RWPE1 (cell line): Measurements from ENCODE around the gene PDE7B.

Source experiments
- CTCF ChIA-PET: fragments of 350-600 bp; sonication (Branson Sonifier 250); formaldehyde crosslinking; extraction: SDS; loops from one replicate; lab custom pipeline; 2021; lab: Yijun Ruan, JAX
- POLR2A ChIA-PET: fragments of 400-600 bp; formaldehyde crosslinking; extraction: SDS; loops from one replicate; lab custom pipeline; 2020; ENCODE audit warnings: antibody characterized with exemption; ENCODE audit not compliant: low non-redundant PET; lab: Yijun Ruan, JAX
- DNase-seq: peaks from one replicate; pipeline ENCODE4 v3.0.0; 2012; ENCODE audit warnings: low spot score
- H3K27ac ChIP-seq: fragments of 450-650 bp; 2 replicates; pipeline ENCODE4 v1.5.1; 2017
- CTCF ChIP-seq: fragments of 450-650 bp; conservative IDR thresholded peaks from 2 replicates; pipeline ENCODE4 v1.5.1; 2017; ENCODE audit warnings: low read depth, mild to moderate bottlenecking

Gene PDE7B

DNA sequence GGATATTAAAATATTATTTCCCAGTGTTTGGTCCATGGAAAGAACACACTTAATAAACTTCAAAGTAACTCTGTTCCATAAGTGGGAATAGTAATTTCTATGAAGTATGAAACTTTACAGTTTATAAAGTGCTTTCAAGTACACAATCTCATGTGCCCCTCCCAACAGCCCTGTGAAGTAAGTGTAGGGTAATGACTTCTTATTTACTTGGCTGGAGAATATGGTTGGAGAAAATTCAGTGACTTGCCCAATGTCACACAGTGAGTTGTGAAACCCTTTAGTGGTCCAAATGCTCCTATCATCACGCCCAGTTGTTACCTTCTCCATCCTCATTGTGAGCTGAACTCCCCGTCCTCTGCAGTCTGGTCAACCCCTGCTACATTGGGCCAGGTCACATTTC, 141.2 kb downstream of the PDE7B start:
- ChIA-PET POLR2A (no interaction called here), CTCF (interaction anchor here (0.7 kb wide), 1 partner anchor 51 kb away, joined by 4 read pairs; no protein-coding TSS in a partner anchor)
- no peak overlapping the region for H3K27ac ChIP-seq
- no peak for DNase-seq
- TF ChIP-seq CTCF = no peak

- DNase-seq = no peak
- ChIA-PET POLR2A (no interaction called here), CTCF (no interaction called here)
- no peak for TF ChIP-seq CTCF
- no peak overlapping the region for H3K27ac ChIP-seq
These were observed 141.9 kb downstream of the PDE7B start for GRCh38 chr6:135993361-135993760.

DNA sequence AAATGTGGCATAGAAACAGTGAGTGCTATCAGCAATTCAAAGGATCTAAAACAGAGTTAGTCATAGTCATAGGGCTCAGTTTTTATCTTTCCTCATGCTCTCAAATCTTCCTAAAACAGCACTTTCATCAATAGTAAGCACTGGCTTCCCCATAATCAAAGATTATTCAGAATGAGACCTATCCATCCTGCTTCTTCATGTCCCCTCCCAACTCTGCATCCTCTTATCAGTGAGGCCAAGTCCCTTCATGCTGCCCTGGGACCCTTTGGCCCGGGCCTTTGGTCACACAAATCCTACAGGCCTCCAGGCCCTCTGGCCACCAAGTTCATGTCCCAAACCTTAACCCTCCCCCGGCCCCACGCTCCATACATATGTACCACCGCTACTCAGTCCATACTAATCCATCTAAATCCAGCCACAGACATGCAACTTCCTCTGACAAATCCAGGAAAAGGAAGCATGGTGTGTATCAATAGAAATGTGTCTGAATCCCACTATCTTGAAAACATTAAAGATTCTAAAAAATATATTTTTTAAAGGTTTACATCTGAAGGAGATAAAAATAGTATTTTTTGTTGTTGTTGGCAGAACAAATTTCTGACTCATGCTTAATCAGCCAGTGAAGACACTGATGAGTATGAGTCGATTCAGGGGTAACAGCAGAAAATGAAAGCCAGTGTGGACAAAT, 143.5 kb downstream of the PDE7B start:
- no peak overlapping the region for H3K27ac ChIP-seq
- TF ChIP-seq CTCF = no peak
- CTCF ChIA-PET = no interaction called here
- DNase-seq = peak; percentile 56
- POLR2A ChIA-PET = no interaction called here

DNA sequence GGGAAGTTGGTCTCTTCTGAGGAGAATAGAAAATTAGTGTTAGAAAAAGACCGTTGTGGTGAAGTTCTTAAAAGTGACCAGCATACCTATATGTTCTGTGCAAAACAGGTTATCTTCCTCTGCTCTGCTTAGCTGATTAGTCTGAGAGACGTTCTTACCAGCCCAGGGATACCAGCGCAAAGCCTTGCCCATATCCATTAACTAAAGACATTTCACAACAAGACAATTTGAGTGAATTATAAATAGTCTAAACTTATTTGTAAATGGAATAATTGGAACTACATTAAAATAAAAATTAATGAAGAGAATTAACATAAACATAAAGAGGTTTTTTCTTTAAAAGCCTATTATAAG, 144.0 kb downstream of the PDE7B start:
- no peak for TF ChIP-seq CTCF
- no peak overlapping the region for H3K27ac ChIP-seq
- ChIA-PET POLR2A (no interaction called here), CTCF (no interaction called here)
- DNase-seq = no peak

DNA sequence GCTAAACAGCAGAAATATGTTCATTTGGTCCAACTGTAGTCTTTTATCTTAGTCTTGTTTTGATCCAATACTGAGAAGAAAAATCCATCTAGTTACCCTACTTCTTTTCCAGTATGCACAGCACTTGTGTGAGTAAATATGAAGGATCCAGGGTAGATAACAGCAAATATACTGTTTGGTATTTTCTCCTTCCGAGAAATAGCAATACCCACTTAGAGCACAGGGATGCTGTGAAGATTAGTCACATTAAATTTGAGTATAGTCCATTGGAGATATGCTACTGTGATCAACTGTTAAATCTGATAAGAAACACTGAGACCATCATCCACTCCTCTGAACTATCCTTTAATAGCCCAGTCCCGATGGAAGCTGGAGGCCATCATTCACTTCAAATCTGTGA, 145.2 kb downstream of the PDE7B start:
- ChIA-PET CTCF (no interaction called here), POLR2A (no interaction called here)
- no peak for TF ChIP-seq CTCF
- no peak overlapping the region for H3K27ac ChIP-seq
- DNase-seq = no peak

DNA sequence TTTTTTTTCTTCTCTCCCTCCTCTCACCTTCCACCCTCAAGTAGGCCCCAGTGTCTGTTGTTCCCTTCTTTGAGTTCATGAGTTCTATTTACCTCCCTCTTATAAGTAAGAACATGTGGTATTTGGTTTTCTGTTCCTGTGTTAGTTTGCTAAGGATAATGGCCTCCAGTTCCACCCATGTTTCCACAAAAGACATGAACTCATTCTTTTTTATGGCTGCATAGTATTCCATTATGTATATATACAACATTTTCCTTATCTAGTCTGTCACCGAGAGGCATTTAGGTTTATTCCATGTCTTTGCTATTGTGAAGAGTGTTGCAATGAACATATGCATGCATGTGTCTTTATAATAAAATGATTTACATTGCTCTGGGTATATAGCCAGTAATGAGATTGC, 147.9 kb downstream of the PDE7B start:
- CTCF ChIA-PET = no interaction called here
- TF ChIP-seq CTCF = no peak
- no peak overlapping the region for H3K27ac ChIP-seq
- POLR2A ChIA-PET = no interaction called here
- no peak for DNase-seq
